GM12801 (cell line): Measurements from ENCODE around the gene GALNT17.

Experiments
- TF ChIP-seq, protein P1 (sequence below): IDR thresholded peaks from one replicate; pipeline ENCODE4 v1.5.1; 2011; ENCODE audit warnings: control low read depth; ENCODE audit not compliant: insufficient read length; ENCODE audit errors: extremely low read depth

GALNT17 gene

DNA sequence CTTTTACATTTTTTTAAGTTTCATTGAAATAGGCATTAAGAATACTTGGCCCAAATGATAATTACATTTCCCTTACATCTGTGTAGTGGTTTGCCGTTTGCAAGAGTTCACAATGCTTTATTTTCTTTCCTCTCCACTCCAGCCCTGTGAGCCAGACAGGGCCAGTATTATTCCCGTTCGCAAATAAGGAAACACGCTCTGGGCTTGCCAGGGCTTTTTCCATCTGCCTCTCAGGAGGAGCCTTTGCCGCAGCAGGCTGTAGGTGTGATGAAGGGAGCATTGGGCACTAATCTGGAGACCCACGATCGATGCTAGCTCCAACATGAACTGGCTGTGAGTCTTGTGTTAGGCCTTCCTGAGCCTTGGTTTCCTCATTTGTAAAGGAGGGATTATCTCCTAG is 154.4 kb downstream of the GALNT17 start:
- TF ChIP-seq, protein P1, sequence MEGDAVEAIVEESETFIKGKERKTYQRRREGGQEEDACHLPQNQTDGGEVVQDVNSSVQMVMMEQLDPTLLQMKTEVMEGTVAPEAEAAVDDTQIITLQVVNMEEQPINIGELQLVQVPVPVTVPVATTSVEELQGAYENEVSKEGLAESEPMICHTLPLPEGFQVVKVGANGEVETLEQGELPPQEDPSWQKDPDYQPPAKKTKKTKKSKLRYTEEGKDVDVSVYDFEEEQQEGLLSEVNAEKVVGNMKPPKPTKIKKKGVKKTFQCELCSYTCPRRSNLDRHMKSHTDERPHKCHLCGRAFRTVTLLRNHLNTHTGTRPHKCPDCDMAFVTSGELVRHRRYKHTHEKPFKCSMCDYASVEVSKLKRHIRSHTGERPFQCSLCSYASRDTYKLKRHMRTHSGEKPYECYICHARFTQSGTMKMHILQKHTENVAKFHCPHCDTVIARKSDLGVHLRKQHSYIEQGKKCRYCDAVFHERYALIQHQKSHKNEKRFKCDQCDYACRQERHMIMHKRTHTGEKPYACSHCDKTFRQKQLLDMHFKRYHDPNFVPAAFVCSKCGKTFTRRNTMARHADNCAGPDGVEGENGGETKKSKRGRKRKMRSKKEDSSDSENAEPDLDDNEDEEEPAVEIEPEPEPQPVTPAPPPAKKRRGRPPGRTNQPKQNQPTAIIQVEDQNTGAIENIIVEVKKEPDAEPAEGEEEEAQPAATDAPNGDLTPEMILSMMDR: no peak

DNA sequence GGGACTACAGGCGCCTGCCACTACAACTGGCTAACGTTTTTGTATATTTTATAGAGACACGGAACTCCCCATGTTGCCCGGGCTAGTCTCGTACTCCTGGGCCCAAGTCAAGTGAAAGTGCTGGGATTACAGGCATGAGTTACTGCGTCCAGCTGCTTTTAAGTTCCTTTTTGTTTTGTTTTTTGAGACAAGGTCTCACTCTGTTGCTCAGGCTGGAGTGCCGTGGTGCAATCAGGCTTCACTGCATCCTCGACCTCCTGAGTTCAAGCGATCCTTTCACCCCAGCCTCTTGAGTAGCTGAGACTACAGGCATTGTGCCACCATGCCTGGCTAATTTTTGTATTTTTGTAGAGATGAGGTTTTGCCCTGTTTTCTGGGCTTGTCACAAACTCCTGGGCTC is 155.0 kb downstream of the GALNT17 start:
- TF ChIP-seq, protein P1: no peak

DNA sequence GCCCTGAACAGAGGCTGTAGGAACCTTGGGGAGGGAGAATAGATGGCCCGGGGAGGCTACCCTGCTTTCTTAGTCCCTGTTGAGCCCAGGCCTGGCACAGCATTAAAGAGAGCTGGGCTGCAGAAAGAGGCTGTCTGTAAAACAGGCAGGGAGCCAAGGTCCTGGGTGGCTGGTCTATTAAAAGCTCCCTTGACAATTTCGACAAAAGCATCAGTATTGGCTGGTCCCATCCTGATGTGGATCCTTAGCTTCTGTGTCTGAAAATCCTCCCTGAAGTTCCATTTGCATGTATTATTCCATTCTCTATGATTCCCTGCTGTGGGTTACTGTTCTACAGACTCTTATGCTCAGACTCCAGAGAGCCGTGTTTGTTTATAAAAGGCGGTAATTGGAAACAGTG is 158.5 kb downstream of the GALNT17 start:
- TF ChIP-seq, protein P1: no peak

DNA sequence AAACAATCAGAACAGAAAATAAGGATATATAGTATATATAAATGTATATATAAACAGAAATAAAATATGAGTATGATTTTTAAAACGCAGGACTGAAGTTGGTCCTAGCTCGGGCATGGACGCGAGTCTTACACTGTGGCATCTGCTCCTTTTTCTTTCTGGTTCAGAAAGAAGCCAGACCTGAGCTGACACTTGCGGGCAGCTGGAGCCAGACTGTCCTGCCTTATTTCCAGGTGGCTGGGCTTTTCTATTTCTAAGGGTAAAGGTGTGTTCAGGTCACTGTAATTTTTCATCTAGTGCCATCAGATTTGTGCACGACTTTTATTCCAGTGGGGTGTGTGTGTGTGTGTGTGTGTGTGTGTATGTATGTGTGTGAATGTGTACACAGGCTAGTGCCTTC is 166.4 kb downstream of the GALNT17 start:
- TF ChIP-seq, protein P1: no peak

DNA sequence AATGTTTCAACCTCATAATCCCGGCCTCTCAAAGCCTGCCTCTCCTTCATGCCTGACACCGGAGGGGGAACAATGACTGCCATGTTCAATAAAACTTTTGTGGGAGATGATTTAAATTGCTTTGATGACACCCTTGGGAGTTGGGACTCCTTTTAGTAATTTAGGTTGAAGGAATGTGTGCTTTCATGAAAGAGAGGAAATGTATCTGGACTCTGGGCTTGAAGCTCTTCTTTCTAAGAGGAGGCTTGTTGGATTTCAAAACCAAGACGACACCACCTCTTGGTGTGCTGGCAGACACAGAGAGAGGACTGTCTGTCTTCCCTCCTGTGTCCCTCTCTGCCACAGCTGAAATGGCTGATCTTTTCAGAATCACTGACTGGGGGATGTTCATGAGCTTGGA is 168.1 kb downstream of the GALNT17 start:
- TF ChIP-seq, protein P1: no peak

DNA sequence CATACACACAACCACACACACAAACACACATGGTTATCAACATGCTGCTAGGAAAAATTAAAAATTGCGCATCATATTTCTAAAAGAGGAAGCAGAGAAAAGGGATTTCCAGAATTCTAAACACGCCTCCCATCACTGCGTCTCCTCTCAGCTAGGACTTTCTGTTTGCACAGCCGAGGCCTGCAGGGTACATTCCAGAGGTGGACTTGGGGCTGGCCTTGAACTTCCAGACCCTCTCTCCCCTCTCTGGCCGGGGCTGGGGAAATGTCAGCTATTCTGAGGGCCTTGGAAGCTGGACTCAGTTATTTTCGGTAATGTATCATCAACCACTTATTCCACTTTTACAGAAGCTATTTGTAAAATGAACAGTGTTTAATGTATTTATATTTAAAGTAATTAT is 168.7 kb downstream of the GALNT17 start:
- TF ChIP-seq, protein P1: no peak

DNA sequence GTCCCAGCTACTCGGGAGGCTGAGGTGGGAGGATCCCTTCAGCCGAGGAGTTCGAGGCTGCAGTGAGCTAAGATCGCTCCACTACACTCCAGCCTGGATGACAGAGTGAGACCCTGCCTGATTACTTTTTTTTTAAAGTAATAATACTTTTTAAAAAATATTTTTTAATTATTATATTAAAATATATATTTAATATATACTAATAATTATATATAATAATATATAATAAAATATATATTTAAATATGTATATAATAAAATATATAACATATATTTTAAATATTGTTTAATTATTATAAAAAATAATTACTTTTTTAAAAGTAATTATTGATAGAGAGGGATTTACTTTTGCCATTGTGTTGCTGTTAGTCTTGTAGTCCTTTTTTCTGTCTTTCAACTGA is 169.2 kb downstream of the GALNT17 start:
- TF ChIP-seq, protein P1: no peak

DNA sequence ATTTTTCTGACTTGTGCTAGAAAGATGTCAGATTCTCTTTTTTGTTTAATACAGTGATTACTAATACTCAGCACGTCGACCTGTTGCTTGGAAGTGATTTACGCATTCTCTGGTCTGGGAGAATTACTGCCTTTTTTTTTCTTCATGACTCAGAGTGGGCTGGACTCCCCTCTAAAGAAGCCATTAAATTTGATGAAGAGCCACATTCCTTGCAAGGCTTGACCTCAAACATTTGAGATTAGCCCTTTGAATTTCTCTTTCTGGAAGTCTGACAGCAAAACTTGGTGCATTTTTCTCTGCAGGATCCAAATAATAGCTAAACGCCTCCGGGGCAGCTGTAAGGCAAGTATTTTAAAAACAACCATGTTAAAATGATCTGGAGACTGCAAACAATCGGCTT is 171.6 kb downstream of the GALNT17 start:
- TF ChIP-seq, protein P1: no peak
